GM19324 (cell line): ENCODE measurements around the gene STRC.
"Not testable (repeated sequence)": the region's sequence is repeated elsewhere in the genome, so short reads cannot be mapped to it uniquely, and the experiment has no call there.

Source experiments
- ATAC-seq: cut with Tn5 transposase; IDR thresholded peaks from one replicate; pipeline ENCODE4 v1.9.1; 2021; ENCODE audit warnings: mild to moderate bottlenecking, moderate library complexity; ENCODE audit not compliant: unreplicated experiment, low FRiP score

Gene STRC

GRCh38 chr15:43566615-43567014 lies 52.0 kb downstream of the STRC start:
- ATAC-seq = not testable (repeated sequence)

GRCh38 chr15:43563793-43564192 lies 54.8 kb downstream of the STRC start:
- not testable (repeated sequence) for ATAC-seq

- ATAC-seq = not testable (repeated sequence)
These were observed 55.8 kb downstream of the STRC start for GRCh38 chr15:43562753-43563152.

GRCh38 chr15:43552986-43553385 lies 65.6 kb downstream of the STRC start:
- no peak for ATAC-seq

- ATAC-seq = no peak
These were observed 66.3 kb downstream of the STRC start for GRCh38 chr15:43552256-43552655.

- no peak for ATAC-seq
These were observed 67.9 kb downstream of the STRC start for GRCh38 chr15:43550527-43551363.
